Measurements from ENCODE around the gene ROR1.

ROR1 gene

GRCh38 chr1:63971557-63971956 is 197.7 kb downstream of the ROR1 start:
- no peak for DNase-seq (ENCODE audit: low read depth, low spot score)

GRCh38 chr1:63973005-63973419 is 199.2 kb downstream of the ROR1 start:
- no peak for DNase-seq (ENCODE audit: low read depth, low spot score)

GRCh38 chr1:63974966-63975365 is 201.1 kb downstream of the ROR1 start:
- DNase-seq (ENCODE audit: low read depth, low spot score): no peak

GRCh38 chr1:63975481-63975880 is 201.7 kb downstream of the ROR1 start:
- no peak for DNase-seq (ENCODE audit: low read depth, low spot score)

GRCh38 chr1:63976006-63976405 is 202.2 kb downstream of the ROR1 start:
- DNase-seq (ENCODE audit: low read depth, low spot score): no peak

- DNase-seq (ENCODE audit: low read depth, low spot score): no peak
These were observed 203.6 kb downstream of the ROR1 start for GRCh38 chr1:63977466-63977865.

- no peak for DNase-seq (ENCODE audit: low read depth, low spot score)
These were observed 207.1 kb downstream of the ROR1 start for GRCh38 chr1:63980740-63981407.

- DNase-seq (ENCODE audit: low read depth, low spot score): no peak
These were observed 207.6 kb downstream of the ROR1 start for GRCh38 chr1:63981408-63981773.

GRCh38 chr1:63982201-63982600 is 208.4 kb downstream of the ROR1 start:
- DNase-seq (ENCODE audit: low read depth, low spot score): no peak

GRCh38 chr1:63983391-63984256 is 209.8 kb downstream of the ROR1 start:
- no peak for DNase-seq (ENCODE audit: low read depth, low spot score)

GRCh38 chr1:63984257-63984929 is 210.6 kb downstream of the ROR1 start:
- no peak for DNase-seq (ENCODE audit: low read depth, low spot score)

GRCh38 chr1:63984930-63985290 is 211.1 kb downstream of the ROR1 start:
- DNase-seq (ENCODE audit: low read depth, low spot score): no peak

GRCh38 chr1:63987014-63987627 is 213.3 kb downstream of the ROR1 start:
- DNase-seq (ENCODE audit: low read depth, low spot score): no peak

GRCh38 chr1:63987628-63988024 is 213.8 kb downstream of the ROR1 start:
- no peak for DNase-seq (ENCODE audit: low read depth, low spot score)

- no peak for DNase-seq (ENCODE audit: low read depth, low spot score)
These were observed 215.1 kb downstream of the ROR1 start for GRCh38 chr1:63988941-63989340.

GRCh38 chr1:63991685-63992084 is 217.9 kb downstream of the ROR1 start:
- DNase-seq (ENCODE audit: low read depth, low spot score): no peak

- no peak for DNase-seq (ENCODE audit: low read depth, low spot score)
These were observed 226.2 kb downstream of the ROR1 start for GRCh38 chr1:64000021-64000420.

- no peak for DNase-seq (ENCODE audit: low read depth, low spot score)
These were observed 227.2 kb downstream of the ROR1 start for GRCh38 chr1:64001038-64001437.

GRCh38 chr1:64004451-64005025 is 230.7 kb downstream of the ROR1 start:
- peak; percentile 17 for DNase-seq (ENCODE audit: low read depth, low spot score)

GRCh38 chr1:64005801-64006200 is 232.0 kb downstream of the ROR1 start:
- DNase-seq (ENCODE audit: low read depth, low spot score): no peak

GRCh38 chr1:64006276-64007051 is 232.6 kb downstream of the ROR1 start:
- DNase-seq (ENCODE audit: low read depth, low spot score): no peak
